Stimulated activated CD4-positive, alpha-beta T cell treated with anti-CD3 and anti-CD28 coated beads, Interleukin-1b, Interleukin-23, amount 100 ng/mL, for 24 hours (primary cell): ENCODE results near the gene FNDC1.
"Not testable (repeated sequence)": the region's sequence is repeated elsewhere in the genome, so short reads cannot be mapped to it uniquely, and the experiment has no call there.

Experiments
- DNase-seq, 4 experiments: peaks; one replicate each; pipeline ENCODE4 v3.0.0-alpha.2; 2020; ENCODE audit warnings: low read depth in 4 of 4, low spot score in 1 of 4

The FNDC1 gene

DNA sequence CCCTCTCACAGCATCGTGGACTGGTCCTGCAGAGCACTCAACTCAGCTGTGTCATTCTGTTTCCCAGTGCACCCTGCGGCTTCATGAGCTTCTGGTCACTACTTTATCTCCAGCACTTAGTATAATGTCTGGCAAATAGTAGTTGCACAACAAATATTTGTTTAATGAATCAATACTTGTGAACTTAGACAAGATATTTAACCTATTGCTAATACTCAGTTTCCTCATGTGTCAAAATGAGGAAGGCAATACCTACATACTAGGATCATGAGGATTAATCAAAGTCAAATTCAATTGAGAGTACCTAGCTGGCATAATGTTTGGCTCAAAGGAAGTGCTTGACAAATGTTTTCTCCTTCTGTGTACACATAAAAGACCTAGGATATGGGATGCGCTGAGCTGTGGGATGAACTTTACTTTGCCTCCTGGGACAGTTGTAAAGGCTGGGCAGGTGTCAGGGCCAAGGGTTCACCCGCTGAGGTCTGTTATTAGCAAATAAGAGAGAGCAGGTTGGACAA, 86.3 kb downstream of the FNDC1 start:
- DNase-seq = no peak

DNA sequence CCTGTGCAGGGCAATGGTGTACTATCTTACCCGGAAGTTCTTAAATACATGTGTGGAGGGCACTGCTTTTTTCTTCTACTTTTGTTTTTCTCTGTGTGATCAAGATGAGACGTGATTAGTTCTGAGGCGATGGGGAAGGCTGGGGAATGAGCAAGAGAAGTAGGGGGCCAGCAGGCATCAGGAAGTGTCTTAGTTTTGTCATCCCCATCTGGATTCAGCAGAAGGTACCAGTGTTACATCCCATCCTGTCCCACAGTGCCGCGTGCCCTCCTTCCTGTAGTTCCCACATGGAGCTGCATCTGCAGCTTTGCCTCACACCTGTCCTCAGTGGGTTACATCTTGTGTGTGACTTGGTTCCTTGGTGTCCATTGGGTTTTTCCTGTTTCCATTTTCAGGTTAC, 86.9 kb downstream of the FNDC1 start:
- DNase-seq = no peak

GRCh38 chr6:159257846-159258245, 88.6 kb downstream of the FNDC1 start:
- no peak for DNase-seq

DNA sequence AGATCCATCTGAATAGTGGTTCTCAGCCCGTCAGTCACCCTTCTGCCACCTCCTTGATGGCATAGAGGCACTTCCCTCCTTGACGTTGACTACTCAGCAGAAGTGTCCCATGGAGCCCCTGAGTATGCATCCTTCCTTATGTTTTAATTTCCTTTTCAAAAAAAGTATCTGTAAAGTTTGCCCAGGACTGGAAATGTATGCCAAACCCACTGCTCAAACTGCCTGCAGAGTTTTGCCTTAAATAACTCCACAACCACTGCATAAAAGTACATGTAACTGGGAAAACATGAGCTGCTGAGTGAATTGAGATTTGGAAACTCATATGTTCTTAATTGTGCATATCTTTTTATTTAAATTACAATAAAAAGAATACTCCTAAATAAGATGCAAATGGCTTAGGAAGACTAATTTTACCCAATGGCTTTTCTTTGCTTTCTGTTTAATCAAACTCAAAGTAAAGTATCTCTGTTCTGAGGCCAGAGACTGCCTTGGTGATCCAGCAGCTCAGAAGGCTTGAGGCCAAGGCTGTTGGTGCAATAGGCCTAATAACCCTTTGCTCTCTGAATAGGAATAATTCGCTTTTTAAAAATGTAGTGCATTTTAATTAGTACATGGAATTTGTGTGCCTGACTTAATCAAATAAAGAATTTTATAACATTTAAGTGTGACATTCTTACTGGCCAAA, 90.4 kb downstream of the FNDC1 start:
- no peak for DNase-seq

- DNase-seq = no peak
These were observed 91.0 kb downstream of the FNDC1 start for GRCh38 chr6:159260208-159260607.

DNA sequence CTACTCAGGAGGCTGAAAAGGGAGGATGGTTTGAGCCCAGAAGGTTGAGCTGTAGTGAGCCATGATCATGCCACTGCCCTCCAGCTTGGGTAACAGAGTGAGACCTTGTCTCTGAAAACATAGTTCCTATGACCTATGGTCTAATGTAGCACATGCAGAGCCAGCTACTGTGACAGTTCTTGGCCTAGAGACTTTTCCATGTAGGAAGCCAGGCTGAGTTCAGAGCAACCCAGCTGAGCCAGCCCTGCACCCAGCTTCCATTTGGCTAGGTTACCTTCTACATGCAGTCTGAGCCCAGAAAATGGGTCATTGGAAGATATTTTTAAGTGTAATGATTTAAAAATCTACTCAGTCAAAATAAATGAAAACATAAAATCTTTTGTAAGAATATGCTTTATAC, 92.8 kb downstream of the FNDC1 start:
- no peak for DNase-seq

DNA sequence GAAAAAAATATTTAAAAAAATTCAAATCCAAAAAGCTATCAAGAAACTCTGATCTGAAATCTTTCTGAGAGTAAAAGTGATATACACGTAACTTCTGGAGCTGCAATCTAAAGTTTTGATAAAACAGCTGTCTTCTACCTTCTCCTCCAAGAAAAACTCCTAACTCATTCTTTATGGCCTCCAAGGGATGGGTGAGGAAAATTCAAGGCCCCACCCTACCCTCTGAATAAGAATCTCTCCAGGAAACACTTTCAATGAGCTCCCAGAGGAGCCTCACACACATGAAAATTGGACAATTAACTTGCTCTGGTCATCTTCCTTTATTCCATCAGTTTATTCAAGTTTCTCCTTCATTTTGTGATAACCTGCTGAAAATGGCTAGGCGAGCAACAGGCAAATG, 93.4 kb downstream of the FNDC1 start:
- no peak for DNase-seq

DNA sequence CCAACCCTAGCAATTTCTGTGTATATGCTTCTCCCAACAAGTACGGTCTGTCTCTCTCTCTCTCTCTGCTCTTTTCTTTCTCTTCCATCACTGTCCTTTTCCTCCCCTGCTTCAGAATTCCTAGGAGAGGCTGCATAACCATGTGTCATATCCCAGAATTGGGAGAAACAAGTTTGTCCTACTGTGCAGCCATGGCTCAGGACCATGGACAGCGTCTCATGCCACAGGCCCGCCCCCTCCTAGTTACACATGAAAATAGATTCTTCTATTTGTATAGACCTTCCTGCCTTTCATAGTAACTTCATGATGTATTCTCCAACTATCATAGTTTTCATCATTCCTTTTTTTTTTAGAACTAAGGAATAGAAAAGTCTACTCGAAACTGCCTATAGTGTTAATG, 98.0 kb downstream of the FNDC1 start:
- peak in 1 of 4 experiments; percentile 7 for DNase-seq

GRCh38 chr6:159268511-159268910, 99.3 kb downstream of the FNDC1 start:
- DNase-seq = no peak

GRCh38 chr6:159271257-159271656, 102.1 kb downstream of the FNDC1 start:
- DNase-seq = no peak

- DNase-seq = no peak
These were observed 109.4 kb downstream of the FNDC1 start for GRCh38 chr6:159278626-159279025.

- DNase-seq = no peak
These were observed 110.6 kb downstream of the FNDC1 start for GRCh38 chr6:159279790-159280277.

GRCh38 chr6:159282421-159282820, 113.2 kb downstream of the FNDC1 start:
- DNase-seq = no peak

DNA sequence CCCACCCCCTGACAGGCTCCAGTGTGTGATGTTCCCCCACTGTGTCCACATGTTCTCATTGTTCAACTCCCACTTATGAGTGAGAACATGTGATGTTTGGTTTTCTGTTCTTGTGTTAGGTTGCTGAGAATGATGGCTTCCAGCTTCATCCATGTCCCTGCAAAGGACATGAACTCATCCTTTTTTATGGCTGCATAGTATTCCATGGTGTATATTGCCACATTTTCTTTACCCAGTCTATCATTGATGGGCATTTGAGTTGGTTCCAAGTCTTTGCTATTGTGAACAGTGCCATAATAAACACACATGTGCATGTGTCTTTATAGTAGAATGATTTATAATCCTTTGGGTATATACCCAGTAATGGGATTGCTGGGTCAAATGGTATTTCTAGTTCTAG, 115.5 kb downstream of the FNDC1 start:
- not testable (repeated sequence) for DNase-seq

- DNase-seq = no peak
These were observed 129.6 kb downstream of the FNDC1 start for GRCh38 chr6:159298840-159299239.

DNA sequence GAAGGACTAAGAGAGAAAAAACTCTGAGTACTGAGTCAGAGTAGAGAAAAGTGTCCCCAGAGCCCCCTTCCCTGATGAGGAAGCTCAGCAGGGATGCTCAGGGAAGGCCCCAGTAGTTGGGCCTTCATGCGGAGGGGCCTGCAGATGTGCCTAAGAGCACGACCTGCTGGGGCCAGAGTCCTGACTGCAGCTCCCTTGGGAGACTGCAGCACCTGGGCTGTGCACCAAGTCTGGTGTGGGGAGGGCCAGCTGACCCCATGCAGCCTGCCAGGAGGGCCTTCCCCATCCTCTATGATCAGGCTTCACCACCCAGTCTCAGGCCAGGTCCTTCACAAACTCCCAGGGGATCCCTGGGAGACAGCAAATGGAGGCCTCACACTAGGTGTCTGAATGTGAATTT, 130.4 kb downstream of the FNDC1 start:
- DNase-seq = no peak

- no peak for DNase-seq
These were observed 132.1 kb downstream of the FNDC1 start for GRCh38 chr6:159301277-159301676.

DNA sequence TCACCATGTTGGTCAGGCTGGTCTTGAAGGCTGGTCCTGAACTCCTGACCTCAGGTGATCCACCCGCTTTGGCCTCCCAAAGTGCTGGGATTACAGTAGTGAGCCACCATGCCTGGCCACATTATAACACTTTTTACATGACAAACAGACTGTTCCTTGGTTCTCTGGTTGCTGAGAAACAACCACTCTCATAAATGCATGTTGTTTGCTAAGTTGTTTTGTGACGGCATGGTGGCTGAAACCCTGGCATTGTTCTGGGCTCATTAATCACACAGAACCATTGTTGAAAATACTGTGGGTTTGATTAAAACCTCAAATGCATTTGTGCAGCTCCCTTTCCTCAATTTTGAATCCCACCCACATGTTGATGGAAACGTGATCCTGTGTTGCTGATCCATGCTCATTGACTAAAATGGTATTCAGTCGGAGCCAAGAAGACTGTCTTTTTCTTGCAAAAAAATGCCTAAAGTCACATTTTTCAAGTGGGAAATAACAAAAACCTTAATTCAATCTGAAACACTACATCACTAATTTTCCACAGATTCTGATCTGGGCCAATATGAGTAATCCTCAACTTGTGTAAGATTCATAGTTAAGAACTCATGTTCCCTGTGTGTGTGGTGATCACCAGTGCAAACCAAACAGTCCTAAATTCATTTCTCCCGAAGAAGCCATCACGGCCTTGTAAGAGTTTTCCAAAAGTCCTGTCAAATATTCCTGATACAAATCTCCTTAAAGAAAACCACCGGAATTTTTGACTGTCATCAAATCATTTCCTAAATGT, 132.8 kb downstream of the FNDC1 start:
- DNase-seq = no peak

DNA sequence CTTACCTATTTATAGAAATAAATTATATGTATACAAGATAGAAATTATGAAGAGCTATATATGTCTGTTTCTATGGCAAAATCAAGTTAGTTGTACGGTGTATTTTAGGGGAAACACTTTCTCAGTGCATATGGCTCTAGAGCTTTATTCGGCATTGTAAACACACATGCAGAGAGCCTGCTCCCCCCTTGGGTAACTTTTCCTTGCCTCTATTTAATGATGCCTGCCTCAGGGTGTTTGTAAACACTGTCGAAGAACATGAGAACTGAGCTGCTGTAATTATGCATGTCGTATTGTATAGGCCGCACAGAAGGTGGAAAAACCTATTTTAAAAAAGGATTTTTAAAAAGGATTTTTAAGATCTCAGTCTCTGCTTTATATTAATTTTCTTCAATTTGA, 133.4 kb downstream of the FNDC1 start:
- no peak for DNase-seq

DNA sequence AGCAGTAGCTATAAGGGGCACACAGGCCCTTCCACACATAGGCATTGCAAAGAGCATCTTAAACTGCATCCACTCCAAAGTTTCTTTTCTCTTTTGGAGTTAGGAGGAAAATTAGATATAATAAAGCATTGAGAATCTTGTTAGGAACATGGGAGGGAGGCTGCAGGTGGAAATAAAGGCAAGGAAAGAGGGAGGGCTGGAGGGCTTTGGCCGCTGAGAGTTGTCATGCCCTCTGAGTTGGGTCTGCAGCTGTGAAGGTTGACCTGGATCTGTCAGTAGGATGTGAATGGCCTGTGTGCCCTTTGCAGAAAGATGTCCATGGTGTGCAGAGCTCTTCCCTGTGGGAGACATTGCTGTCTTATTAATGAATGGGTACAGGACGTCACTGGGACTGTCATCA, 134.0 kb downstream of the FNDC1 start:
- no peak for DNase-seq

GRCh38 chr6:159303784-159304183, 134.6 kb downstream of the FNDC1 start:
- no peak for DNase-seq

DNA sequence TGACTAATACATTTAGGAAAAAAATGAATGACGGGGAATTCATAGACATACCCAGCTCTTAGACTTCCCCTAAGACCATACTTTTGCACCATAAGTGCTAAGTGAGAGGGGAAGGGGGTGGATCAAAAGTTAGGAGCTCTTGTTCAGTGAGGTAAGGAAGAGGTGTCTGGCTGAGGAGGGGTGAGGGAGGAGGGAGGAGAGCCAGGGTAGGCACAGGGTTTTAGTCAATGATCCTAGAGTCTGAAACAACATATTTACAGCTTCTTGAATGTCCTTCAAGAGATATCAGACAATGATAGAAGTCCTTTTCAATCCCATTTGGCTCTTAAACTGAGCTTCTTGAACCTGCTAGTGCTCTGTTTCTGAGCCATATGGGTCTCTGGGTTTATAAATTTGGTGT, 135.4 kb downstream of the FNDC1 start:
- DNase-seq = no peak
